Measurements from ENCODE around the gene PDE2A. TPM values are rescaled to one million over a fixed set of nuclear protein-coding genes. Genes with fewer than 3 reads are reported as not detected.

Gene PDE2A
- total RNA-seq, 1 donor from 2014 or later = 0.11 TPM

DNA sequence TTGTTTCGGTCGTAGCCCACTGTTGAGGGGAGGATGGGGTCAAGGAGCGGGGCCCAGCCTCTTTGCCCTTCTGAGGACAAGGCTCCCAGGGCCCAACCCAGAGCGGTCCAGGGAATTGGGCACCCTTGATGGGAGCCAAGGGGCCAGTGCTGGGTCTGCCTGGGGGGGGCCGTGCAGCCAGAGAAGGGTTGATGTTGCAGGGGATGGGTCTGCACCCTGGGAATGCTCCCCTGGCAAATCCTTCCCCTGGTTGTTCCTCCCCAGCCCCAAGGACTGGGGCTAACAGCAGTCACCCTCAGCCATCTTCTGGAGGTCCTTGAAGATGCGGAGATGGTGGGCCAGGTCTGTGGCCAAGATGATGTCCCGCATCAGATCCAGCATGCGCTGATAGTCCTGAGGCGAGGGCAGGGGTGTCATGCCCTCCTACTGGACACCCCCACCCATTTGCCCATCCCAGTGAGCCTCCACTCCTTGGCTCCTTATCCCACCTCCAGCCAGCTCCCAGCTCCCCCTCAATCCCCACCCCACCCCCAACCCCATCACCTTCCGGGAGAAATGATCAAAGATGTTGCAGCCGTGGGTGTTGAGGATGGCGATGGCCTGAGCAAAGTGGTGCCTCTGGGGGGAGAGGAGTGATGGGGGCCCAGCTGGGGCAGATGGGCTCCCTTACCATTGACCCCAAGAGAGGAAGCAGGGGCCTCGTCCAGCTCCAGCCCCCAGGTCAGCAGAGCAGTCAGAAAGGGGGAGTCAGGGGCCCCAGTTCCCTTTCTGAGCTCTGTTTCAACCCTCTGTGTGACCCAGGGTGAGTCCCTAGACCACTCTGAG, 95.0 kb downstream of the PDE2A start:
- Mint-ChIP-seq H3K4me3 (no peak overlapping the region), H3K9me3 (no peaks in the 10 kb centered on the region), H3K27ac (no peak overlapping the region), H3K36me3 (no peaks in the 10 kb centered on the region), H3K4me1 (peaks cover 9% of the 10 kb centered on the region), H3K27me3 (ENCODE audit: insufficient read depth, low read depth) (peaks cover 10% of the 10 kb centered on the region)
- Histone ChIP-seq H3K9me3 (ENCODE audit: low read depth) (no peaks in the 10 kb centered on the region), H3K79me2 (ENCODE audit: low read depth) (no peaks in the 10 kb centered on the region), H4K20me1 (ENCODE audit: low read depth) (no peaks in the 10 kb centered on the region), H3F3A (ENCODE audit: low read depth) (no peaks in the 10 kb centered on the region), H3K4me2 (no peak overlapping the region), H3K27me3 (peaks cover 25% of the 10 kb centered on the region), H3K36me3 (no peaks in the 10 kb centered on the region), H3K4me3 (no peak overlapping the region), H3K9ac (no peak overlapping the region), H3K4me1 (no peaks in the 10 kb centered on the region), H3K27ac (no peak overlapping the region), H2AFZ (replicated peaks) (no peak overlapping the region)
- DNase-seq (ENCODE audit: low spot score) = no peak
- TF ChIP-seq EZH2 (IDR thresholded peaks at IDR 0.05) = no peak
- TF ChIP-seq EZH2phosphoT487 (IDR thresholded peaks at IDR 0.05) = no peak
- TF ChIP-seq, protein P1, sequence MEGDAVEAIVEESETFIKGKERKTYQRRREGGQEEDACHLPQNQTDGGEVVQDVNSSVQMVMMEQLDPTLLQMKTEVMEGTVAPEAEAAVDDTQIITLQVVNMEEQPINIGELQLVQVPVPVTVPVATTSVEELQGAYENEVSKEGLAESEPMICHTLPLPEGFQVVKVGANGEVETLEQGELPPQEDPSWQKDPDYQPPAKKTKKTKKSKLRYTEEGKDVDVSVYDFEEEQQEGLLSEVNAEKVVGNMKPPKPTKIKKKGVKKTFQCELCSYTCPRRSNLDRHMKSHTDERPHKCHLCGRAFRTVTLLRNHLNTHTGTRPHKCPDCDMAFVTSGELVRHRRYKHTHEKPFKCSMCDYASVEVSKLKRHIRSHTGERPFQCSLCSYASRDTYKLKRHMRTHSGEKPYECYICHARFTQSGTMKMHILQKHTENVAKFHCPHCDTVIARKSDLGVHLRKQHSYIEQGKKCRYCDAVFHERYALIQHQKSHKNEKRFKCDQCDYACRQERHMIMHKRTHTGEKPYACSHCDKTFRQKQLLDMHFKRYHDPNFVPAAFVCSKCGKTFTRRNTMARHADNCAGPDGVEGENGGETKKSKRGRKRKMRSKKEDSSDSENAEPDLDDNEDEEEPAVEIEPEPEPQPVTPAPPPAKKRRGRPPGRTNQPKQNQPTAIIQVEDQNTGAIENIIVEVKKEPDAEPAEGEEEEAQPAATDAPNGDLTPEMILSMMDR (IDR thresholded peaks at IDR 0.05) = no peak

DNA sequence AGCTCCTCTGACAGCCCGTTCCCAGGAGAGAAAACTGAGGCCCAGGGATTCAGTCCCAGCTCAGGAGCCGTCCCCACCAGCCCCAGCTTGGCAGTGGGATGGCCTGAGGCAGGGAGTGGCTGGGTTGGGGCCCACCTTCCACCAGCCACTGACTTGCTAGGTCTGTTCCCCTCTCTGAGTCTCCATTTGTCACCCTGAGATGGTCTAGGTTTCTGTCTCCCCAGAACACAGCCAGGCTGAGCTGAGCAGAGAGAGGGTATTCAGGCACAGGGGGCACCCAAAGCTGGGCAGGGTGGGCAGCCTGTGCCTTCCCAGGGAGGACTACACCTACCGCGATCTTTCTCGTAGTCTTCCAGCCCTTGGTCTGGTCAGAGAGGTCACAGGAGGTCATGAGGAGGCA, 95.7 kb downstream of the PDE2A start:
- H3K36me3 ChIP-seq = no peaks in the 10 kb centered on the region
- no peak overlapping the region for H3K9ac ChIP-seq
- Mint-ChIP-seq H3K27me3 (ENCODE audit: insufficient read depth, low read depth) (peaks cover 8% of the 10 kb centered on the region), H3K4me1 (peaks cover 11% of the 10 kb centered on the region), H3K4me3 (no peak overlapping the region), H3K9me3 (no peaks in the 10 kb centered on the region), H3K36me3 (no peaks in the 10 kb centered on the region), H3K27ac (no peak overlapping the region)
- TF ChIP-seq EZH2phosphoT487 (IDR thresholded peaks at IDR 0.05) = no peak
- TF ChIP-seq, protein P1 (IDR thresholded peaks at IDR 0.05) = no peak
- TF ChIP-seq EZH2 (IDR thresholded peaks at IDR 0.05) = no peak
- H3F3A ChIP-seq (ENCODE audit: low read depth) = no peaks in the 10 kb centered on the region
- no peaks in the 10 kb centered on the region for H3K9me3 ChIP-seq (ENCODE audit: low read depth)
- H3K27ac ChIP-seq = no peak overlapping the region
- no peak overlapping the region for H3K4me3 ChIP-seq
- no peak overlapping the region for H2AFZ ChIP-seq (replicated peaks)
- no peak for DNase-seq (ENCODE audit: low spot score)
- no peaks in the 10 kb centered on the region for H3K79me2 ChIP-seq (ENCODE audit: low read depth)
- H4K20me1 ChIP-seq (ENCODE audit: low read depth) = no peaks in the 10 kb centered on the region
- H3K4me2 ChIP-seq = no peak overlapping the region
- peaks cover 19% of the 10 kb centered on the region for H3K27me3 ChIP-seq
- H3K4me1 ChIP-seq = no peaks in the 10 kb centered on the region

DNA sequence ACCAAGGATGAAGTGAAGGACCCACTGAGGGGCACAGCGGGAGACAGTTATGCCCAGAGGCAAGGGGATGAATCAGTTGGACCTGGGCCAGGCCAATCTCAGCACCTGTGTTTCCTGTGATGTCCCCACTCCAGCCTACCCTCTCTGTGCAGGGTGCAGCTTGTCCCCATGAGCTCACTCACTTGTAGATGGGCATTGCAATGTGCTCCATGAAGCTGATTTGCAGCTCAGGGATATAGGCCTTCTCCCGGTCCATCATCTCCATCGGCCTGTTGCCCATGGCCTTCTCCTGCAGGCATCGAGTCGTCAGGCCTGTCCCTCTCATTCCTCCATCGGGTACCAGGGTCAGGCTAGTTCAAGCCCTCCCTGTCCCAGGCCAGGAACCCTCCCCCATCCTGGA, 96.2 kb downstream of the PDE2A start:
- Histone ChIP-seq H3F3A (ENCODE audit: low read depth) (no peaks in the 10 kb centered on the region), H3K36me3 (no peaks in the 10 kb centered on the region), H3K27me3 (peaks cover 14% of the 10 kb centered on the region), H2AFZ (replicated peaks) (no peak overlapping the region), H3K4me2 (no peak overlapping the region), H3K79me2 (ENCODE audit: low read depth) (no peaks in the 10 kb centered on the region), H3K27ac (no peak overlapping the region), H3K4me3 (no peak overlapping the region), H3K9ac (no peak overlapping the region), H4K20me1 (ENCODE audit: low read depth) (no peaks in the 10 kb centered on the region), H3K9me3 (ENCODE audit: low read depth) (no peaks in the 10 kb centered on the region), H3K4me1 (peaks cover under 1% of the 10 kb centered on the region)
- peaks cover 6% of the 10 kb centered on the region for H3K27me3 Mint-ChIP-seq (ENCODE audit: insufficient read depth, low read depth)
- TF ChIP-seq, protein P1 (IDR thresholded peaks at IDR 0.05) = no peak
- TF ChIP-seq EZH2 (IDR thresholded peaks at IDR 0.05) = no peak
- TF ChIP-seq EZH2phosphoT487 (IDR thresholded peaks at IDR 0.05) = no peak
- no peaks in the 10 kb centered on the region for H3K36me3 Mint-ChIP-seq
- no peak overlapping the region for H3K27ac Mint-ChIP-seq
- H3K9me3 Mint-ChIP-seq = no peaks in the 10 kb centered on the region
- no peak overlapping the region for H3K4me3 Mint-ChIP-seq
- H3K4me1 Mint-ChIP-seq = peaks cover 13% of the 10 kb centered on the region
- no peak for DNase-seq (ENCODE audit: low spot score)

Data from neural progenitor cell (in vitro differentiated cells).